Placental pericyte (primary cell): Measurements from ENCODE around the gene MCM3AP. TPM values are rescaled to one million over a fixed set of nuclear protein-coding genes. Genes with fewer than 3 reads are reported as not detected.

Source experiments
- total RNA-seq: library from RNA; depleted of rRNA; stranded (reverse); fragments of >200 nt; gene quantifications from 2 replicates; pipeline ENCODE4 v1.2.3, GENCODE V29; 2012

The MCM3AP gene
- 90.9 and 104 TPM in 2 replicates for total RNA-seq

GRCh38 chr21:46285206-46285661, at the start of gene MCM3AP:
Gene MCM3AP (minus strand): TSS chr21:46285611. CDS start chr21:46285286, 325 bp downstream.

GRCh38 chr21:46323710-46324389, 38.4 kb upstream of the MCM3AP start, which contains the start of the genes C21orf58 and PCNT:
Gene C21orf58 (minus strand): TSS chr21:46323870. CDS start chr21:46322738, 1,132 bp downstream.
Gene PCNT (plus strand): TSS chr21:46324156. CDS start chr21:46324229, 73 bp downstream.

GRCh38 chr21:46285761-46286647, 593 bp upstream of the MCM3AP start, which contains the start of gene YBEY:
Gene YBEY (plus strand): TSS chr21:46286342. CDS start chr21:46286914, 572 bp downstream.

GRCh38 chr21:46228345-46229051, 56.9 kb downstream of the MCM3AP start, which contains the start of gene LSS:
Gene LSS (minus strand): TSS chr21:46228774. CDS start chr21:46228745, 29 bp downstream.

Other genes starting within 250 kb of the MCM3AP start
- 1,586 and 1,646 TPM in 2 replicates for gene COL6A2, start 187.5 kb downstream of the MCM3AP start, total RNA-seq
- gene FTCD, start 130.0 kb downstream of the MCM3AP start, total RNA-seq, result not detected in 2 replicates
- 5.3 and 9.2 TPM in 2 replicates for gene SPATC1L, start 101.2 kb downstream of the MCM3AP start, total RNA-seq
- gene LSS, start 56.8 kb downstream of the MCM3AP start, total RNA-seq, result 115 and 261 TPM in 2 replicates
- gene YBEY, start 731 bp upstream of the MCM3AP start, total RNA-seq, result 7.6 and 7.9 TPM in 2 replicates
- gene C21orf58, start 38.3 kb upstream of the MCM3AP start, total RNA-seq, result 0.88 and 11.2 TPM in 2 replicates
- 12.3 and 35.5 TPM in 2 replicates for gene PCNT, start 38.5 kb upstream of the MCM3AP start, total RNA-seq
- 21.9 and 35.6 TPM in 2 replicates for gene DIP2A, start 173.3 kb upstream of the MCM3AP start, total RNA-seq